B cell (primary cell): ENCODE results near the gene ZBED4.

Experiments used
- EZH2 ChIP-seq: IDR thresholded peaks from 2 replicates; pipeline ENCODE4 v1.6.1; 2012; ENCODE audit warnings: borderline replicate concordance, low read depth, mild to moderate bottlenecking, moderate library complexity, low read length; ENCODE audit not compliant: insufficient read depth, poor library complexity, severe bottlenecking
- TF ChIP-seq, protein P1 (sequence below): fragments of 200-600 bp; IDR thresholded peaks from one replicate; pipeline ENCODE4 v1.8.0; 2022; ENCODE audit warnings: antibody characterized with exemption, mild to moderate bottlenecking

DNA sequence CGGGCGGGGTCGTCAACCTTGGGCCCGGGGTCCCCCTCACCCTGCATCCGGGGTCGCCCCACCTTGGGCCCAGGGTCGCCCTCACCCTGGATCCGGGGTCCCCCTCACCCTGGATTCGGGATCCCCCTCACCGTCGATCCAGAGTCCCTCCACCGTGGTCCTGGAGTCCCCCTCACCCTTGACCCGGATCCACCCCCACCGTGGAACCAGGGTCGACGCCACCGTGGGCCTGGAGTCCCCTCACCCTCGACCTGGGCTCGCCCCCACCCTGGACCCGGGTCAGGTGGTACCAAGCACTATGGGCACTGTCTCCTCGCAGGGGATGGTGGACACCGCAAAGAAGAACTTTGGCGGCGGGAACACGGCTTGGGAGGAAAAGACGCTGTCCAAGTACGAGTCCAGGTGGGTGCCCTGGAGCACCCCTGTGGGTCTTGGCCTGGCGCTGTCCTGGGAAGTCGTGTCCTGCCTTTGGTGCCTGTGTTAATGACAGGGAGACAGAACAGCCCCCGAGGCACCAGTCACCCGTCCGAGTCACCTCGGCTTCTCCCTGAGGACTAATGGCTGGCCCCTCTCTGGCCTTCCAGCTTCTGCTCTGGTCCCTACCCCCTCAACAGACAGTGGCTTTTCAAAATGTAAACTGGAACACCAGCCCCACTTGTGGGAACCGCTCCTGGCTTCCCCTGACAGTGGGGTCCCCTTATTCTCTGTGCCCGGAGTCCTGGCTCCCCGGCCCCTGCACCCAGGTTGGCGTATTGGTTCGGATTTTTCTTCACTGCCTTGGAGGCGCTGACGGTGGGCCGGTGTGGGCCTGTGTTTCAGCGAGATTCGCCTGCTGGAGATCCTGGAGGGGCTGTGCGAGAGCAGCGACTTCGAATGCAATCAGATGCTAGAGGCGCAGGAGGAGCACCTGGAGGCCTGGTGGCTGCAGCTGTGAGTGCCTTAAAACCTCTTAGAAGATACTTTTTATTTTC lies 65.6 kb downstream of the ZBED4 start:
- TF ChIP-seq, protein P1, sequence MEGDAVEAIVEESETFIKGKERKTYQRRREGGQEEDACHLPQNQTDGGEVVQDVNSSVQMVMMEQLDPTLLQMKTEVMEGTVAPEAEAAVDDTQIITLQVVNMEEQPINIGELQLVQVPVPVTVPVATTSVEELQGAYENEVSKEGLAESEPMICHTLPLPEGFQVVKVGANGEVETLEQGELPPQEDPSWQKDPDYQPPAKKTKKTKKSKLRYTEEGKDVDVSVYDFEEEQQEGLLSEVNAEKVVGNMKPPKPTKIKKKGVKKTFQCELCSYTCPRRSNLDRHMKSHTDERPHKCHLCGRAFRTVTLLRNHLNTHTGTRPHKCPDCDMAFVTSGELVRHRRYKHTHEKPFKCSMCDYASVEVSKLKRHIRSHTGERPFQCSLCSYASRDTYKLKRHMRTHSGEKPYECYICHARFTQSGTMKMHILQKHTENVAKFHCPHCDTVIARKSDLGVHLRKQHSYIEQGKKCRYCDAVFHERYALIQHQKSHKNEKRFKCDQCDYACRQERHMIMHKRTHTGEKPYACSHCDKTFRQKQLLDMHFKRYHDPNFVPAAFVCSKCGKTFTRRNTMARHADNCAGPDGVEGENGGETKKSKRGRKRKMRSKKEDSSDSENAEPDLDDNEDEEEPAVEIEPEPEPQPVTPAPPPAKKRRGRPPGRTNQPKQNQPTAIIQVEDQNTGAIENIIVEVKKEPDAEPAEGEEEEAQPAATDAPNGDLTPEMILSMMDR = no peak
- TF ChIP-seq EZH2 = no peak
